Activated B cell treated with CpG ODN at 0.5 μM for 24 hours (primary cell): ENCODE measurements around the gene CD4. TPM values are rescaled to one million over a fixed set of nuclear protein-coding genes. Genes with fewer than 3 reads are reported as not detected.

Experiments used
- ATAC-seq: fragments of 200-7000 bp; cut with Tn5 transposase; one replicate; pipeline ENCODE4 v1.10.0; 2021; ENCODE audit warnings: low read depth, mild to moderate bottlenecking, moderate library complexity
- CTCF ChIA-PET: fragments of 350-600 bp; sonication (Branson Sonifier 250); formaldehyde crosslinking; loops from one replicate; lab custom pipeline; 2021; ENCODE audit warnings: antibody characterized with exemption; lab: Charles Lee
- POLR2A ChIA-PET: fragments of 350-600 bp; sonication (Branson Sonifier 250); formaldehyde crosslinking; loops from one replicate; lab custom pipeline; 2021; ENCODE audit warnings: antibody characterized with exemption; lab: Charles Lee
- DNase-seq: peaks from one replicate; pipeline ENCODE4 v3.0.0; 2022
- H3K27ac Mint-ChIP-seq: one replicate; pipeline ENCODE4 v1.8.0; 2020; ENCODE audit warnings: mixed read lengths
- H3K27me3 Mint-ChIP-seq: one replicate; pipeline ENCODE4 v1.8.0; 2021; ENCODE audit warnings: mixed read lengths
- H3K36me3 Mint-ChIP-seq: one replicate; pipeline ENCODE4 v1.8.0; 2021; ENCODE audit warnings: low read depth, mixed read lengths
- H3K4me1 Mint-ChIP-seq: one replicate; pipeline ENCODE4 v1.8.0; 2021; ENCODE audit warnings: mixed read lengths
- H3K4me3 Mint-ChIP-seq: one replicate; pipeline ENCODE4 v1.8.0; 2020; ENCODE audit warnings: mild to moderate bottlenecking, mixed read lengths
- H3K9me3 Mint-ChIP-seq: one replicate; pipeline ENCODE4 v1.8.0; 2020; ENCODE audit warnings: mixed read lengths
- intact Hi-C: fragments of 100-400 bp; cut with micrococcal nuclease; formaldehyde crosslinking; loops from one replicate; pipeline ENCODE4 v1.15.1; 2024
- total RNA-seq: library from RNA; stranded (reverse); gene quantifications from 2 replicates; pipeline ENCODE4 v1.2.3, GENCODE V29; 2022
- TF ChIP-seq, protein P1 (sequence below): fragments of 200-600 bp; IDR thresholded peaks from one replicate; pipeline ENCODE4 v1.8.0; 2022; ENCODE audit warnings: antibody characterized with exemption, mild to moderate bottlenecking

The CD4 gene
- total RNA-seq, 1 donor from 2014 or later, result 0.22 TPM

DNA sequence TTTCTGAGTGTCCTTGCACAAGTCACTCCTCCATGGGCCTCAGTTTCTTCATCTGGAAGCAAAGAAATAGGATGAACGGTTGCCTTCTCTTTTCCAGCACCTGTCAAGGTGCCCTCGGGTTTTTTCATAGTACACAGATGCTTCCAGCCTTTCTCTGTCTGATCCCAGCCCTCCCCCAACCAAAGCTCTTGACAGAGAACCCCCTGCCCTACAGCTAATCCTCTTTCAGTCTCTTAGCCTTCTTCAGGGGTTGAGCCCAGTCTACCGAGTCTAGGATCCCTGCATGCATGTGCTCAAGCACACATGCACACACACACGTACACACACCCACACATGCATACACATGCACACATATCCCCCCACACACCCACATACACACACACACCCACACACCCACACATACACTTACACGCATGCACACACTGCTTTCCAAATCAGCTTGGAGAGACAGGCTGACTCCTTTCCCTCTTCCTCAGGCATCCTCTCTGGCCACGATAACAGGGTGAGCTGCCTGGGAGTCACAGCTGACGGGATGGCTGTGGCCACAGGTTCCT, 57.1 kb downstream of the CD4 start:
- Mint-ChIP-seq H3K9me3 (no peaks in the 10 kb centered on the region), H3K4me1 (peaks cover 15% of the 10 kb centered on the region), H3K36me3 (no peaks in the 10 kb centered on the region), H3K27ac (no peak overlapping the region), H3K4me3 (no peak overlapping the region), H3K27me3 (no peaks in the 10 kb centered on the region)
- POLR2A ChIA-PET, result no interaction called here
- CTCF ChIA-PET, result no interaction called here
- TF ChIP-seq, protein P1, sequence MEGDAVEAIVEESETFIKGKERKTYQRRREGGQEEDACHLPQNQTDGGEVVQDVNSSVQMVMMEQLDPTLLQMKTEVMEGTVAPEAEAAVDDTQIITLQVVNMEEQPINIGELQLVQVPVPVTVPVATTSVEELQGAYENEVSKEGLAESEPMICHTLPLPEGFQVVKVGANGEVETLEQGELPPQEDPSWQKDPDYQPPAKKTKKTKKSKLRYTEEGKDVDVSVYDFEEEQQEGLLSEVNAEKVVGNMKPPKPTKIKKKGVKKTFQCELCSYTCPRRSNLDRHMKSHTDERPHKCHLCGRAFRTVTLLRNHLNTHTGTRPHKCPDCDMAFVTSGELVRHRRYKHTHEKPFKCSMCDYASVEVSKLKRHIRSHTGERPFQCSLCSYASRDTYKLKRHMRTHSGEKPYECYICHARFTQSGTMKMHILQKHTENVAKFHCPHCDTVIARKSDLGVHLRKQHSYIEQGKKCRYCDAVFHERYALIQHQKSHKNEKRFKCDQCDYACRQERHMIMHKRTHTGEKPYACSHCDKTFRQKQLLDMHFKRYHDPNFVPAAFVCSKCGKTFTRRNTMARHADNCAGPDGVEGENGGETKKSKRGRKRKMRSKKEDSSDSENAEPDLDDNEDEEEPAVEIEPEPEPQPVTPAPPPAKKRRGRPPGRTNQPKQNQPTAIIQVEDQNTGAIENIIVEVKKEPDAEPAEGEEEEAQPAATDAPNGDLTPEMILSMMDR, result no peak
- intact Hi-C loops, result no loop called here
- no peak for DNase-seq
- ATAC-seq, result no peak

DNA sequence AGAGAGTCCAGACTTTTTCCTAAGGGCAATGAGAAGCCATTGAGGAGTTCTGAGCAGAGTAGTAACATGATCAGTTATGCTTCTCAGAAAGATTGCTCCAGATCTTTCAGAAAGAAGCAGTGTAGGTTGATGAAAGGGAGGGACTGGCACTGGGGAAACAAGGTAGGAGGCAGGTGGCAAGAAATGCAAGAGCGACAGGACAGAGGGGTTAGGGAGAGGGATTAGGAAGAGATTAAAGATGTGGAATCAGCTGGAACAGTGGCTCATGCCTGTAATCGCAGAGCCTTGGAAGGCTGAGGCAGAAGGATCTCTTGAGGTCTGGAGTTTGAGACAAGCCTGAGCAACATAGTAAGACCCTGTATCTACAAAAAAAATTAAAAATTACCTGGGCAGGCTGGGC, 58.3 kb downstream of the CD4 start:
- H3K9me3 Mint-ChIP-seq, result no peaks in the 10 kb centered on the region
- peaks cover 18% of the 10 kb centered on the region for H3K4me1 Mint-ChIP-seq
- peaks cover 6% of the 10 kb centered on the region for H3K36me3 Mint-ChIP-seq
- DNase-seq, result no peak
- no peaks in the 10 kb centered on the region for H3K27me3 Mint-ChIP-seq
- ATAC-seq, result no peak
- H3K27ac Mint-ChIP-seq, result no peak overlapping the region
- ChIA-PET CTCF (no interaction called here), POLR2A (interaction anchor here (0.5 kb wide), 1 partner anchor 60 kb away, joined by 3 read pairs; no protein-coding TSS in a partner anchor)
- H3K4me3 Mint-ChIP-seq, result no peak overlapping the region
- TF ChIP-seq, protein P1, result no peak
- intact Hi-C loops, result no loop called here

DNA sequence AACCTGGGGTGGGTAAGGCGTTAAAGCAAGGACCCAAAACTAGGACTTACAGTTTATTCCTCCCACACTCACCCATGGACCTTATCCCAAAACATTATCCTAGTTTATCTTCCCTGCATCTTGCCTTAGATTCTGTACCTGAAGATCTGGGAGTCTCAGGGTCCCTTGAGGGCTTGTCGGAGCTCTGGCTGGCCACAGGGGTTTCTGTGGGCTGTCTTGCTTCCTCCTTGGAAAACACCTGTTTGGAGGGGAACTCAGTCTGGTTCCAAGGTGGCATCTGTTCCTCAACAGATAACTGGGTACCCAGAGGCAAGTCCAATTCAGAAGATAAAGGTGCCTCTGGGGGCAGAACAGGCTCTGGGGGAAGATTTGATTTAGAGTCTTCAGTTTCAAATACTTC, 60.1 kb downstream of the CD4 start:
- no peak for DNase-seq
- H3K36me3 Mint-ChIP-seq, result peaks cover 11% of the 10 kb centered on the region
- no peak overlapping the region for H3K27ac Mint-ChIP-seq
- peaks cover 30% of the 10 kb centered on the region for H3K4me1 Mint-ChIP-seq
- no peaks in the 10 kb centered on the region for H3K9me3 Mint-ChIP-seq
- no peaks in the 10 kb centered on the region for H3K27me3 Mint-ChIP-seq
- POLR2A ChIA-PET, result interaction anchor here (1.4 kb wide), 1 partner anchor 10 kb away, joined by 3 read pairs; no protein-coding TSS in a partner anchor
- TF ChIP-seq, protein P1, result no peak
- no peak overlapping the region for H3K4me3 Mint-ChIP-seq
- no peak for ATAC-seq
- intact Hi-C loops, result no loop called here
- CTCF ChIA-PET, result no interaction called here

DNA sequence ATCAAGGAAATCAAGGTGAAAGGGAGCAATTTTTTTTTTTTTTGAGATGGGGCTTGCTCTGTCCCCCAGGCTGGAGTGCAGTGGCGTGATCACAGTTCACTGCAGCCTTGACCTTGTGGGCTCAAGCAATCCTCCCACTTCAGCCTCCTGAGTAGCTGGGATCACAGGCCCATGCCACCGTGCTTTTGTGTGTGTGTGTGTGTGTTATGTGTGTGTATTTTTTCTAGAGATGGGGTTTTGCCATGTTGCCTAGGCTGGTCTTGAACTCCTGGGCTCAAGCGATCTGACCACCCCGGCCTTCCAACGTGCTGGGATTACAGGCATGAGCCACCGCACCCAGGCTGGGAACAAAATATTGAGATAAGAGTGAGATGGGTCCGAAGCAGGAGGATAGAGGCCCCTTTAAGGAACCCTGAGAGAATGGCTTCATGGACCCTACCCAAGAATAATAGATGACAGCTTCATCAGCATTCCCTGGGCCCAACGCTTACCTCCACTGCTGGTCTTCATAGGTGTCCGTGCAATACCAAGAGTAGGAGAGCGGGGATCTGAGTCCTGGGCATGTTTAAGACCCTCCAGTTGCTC, 60.7 kb downstream of the CD4 start:
- Mint-ChIP-seq H3K9me3 (no peaks in the 10 kb centered on the region), H3K27ac (no peak overlapping the region), H3K4me3 (no peak overlapping the region), H3K27me3 (no peaks in the 10 kb centered on the region), H3K36me3 (peaks cover 11% of the 10 kb centered on the region), H3K4me1 (peaks cover 30% of the 10 kb centered on the region)
- ChIA-PET CTCF (no interaction called here), POLR2A (interaction anchor here (7.5 kb wide), 1 partner anchor 19 kb away, joined by 190 read pairs; the partner anchor contains the start of genes SPSB2 and TPI1)
- no peak for ATAC-seq
- no peak for DNase-seq
- TF ChIP-seq, protein P1, result no peak
- intact Hi-C loops, result loop anchor here (2.0 to 5.0 kb wide), 6 partner anchors 21 to 1232 kb away; partner anchors contain the start of genes C1RL, LPAR5, NECAP1 and NOP2

DNA sequence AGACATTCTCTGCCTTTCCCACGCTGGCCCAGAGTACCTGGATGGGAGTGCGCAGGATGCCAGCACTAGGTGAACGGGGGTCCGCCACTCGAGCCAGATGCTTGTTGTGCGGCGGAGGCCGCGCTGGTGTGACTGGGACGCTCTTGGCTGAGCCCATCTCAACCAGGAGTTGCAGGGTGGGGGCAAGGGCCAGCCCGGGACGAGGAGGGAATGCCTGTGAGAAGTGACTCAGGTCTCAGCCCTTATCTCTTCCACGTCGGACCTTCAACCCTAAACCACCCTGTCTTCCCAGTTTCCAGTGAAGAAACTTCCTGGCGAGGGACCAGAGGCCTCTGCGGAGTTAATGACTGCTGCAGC, 61.4 kb downstream of the CD4 start:
- ATAC-seq, result no peak
- Mint-ChIP-seq H3K4me3 (peak overlapping the region; percentile 100), H3K27me3 (no peaks in the 10 kb centered on the region), H3K27ac (no peak overlapping the region), H3K36me3 (peaks cover 17% of the 10 kb centered on the region), H3K4me1 (peaks cover 30% of the 10 kb centered on the region), H3K9me3 (no peaks in the 10 kb centered on the region)
- TF ChIP-seq, protein P1, result no peak
- no peak for DNase-seq
- CTCF ChIA-PET, result interaction anchor here (2.5 to 4.0 kb wide), 3 partner anchors 15 to 22 kb away, joined by 12 to 34 read pairs (median 22); partner anchors contain the start of genes SPSB2 and TPI1
- intact Hi-C loops, result loop anchor here (1.0 to 5.0 kb wide), 9 partner anchors 22 to 1232 kb away; partner anchors contain the start of genes C1RL, CHD4, LPAR5 and LPCAT3
- POLR2A ChIA-PET, result interaction anchor here (0.9 to 7.5 kb wide), 20 partner anchors 8 to 400 kb away, joined by 3 to 190 read pairs (median 9); partner anchors contain the start of genes C12orf57, COPS7A, GAPDH and GNB3
